ENCODE results near the gene IKZF2.

Gene IKZF2

GRCh38 chr2:213152065-213152794 lies 818 bp upstream of the IKZF2 start:
- DNase-seq = no peak

GRCh38 chr2:213150315-213151097 lies 906 bp downstream of the IKZF2 start:
- DNase-seq = no peak

GRCh38 chr2:213149949-213150314 lies 1.5 kb downstream of the IKZF2 start:
- DNase-seq = no peak

- DNase-seq = no peak
These were observed 2.0 kb downstream of the IKZF2 start for GRCh38 chr2:213149294-213149875.

GRCh38 chr2:213148572-213149261 lies 2.7 kb downstream of the IKZF2 start:
- no peak for DNase-seq

- no peak for DNase-seq
These were observed 3.9 kb downstream of the IKZF2 start for GRCh38 chr2:213147538-213147937.

GRCh38 chr2:213145715-213146242 lies 5.6 kb downstream of the IKZF2 start:
- no peak for DNase-seq

- DNase-seq = no peak
These were observed 14.3 kb downstream of the IKZF2 start for GRCh38 chr2:213137064-213137463.

GRCh38 chr2:213129311-213129710 lies 22.1 kb downstream of the IKZF2 start:
- no peak for DNase-seq

GRCh38 chr2:213125646-213126347 lies 25.6 kb downstream of the IKZF2 start:
- no peak for DNase-seq

GRCh38 chr2:213122725-213123124 lies 28.7 kb downstream of the IKZF2 start:
- no peak for DNase-seq

- no peak for DNase-seq
These were observed 29.7 kb downstream of the IKZF2 start for GRCh38 chr2:213121690-213122089.

GRCh38 chr2:213119061-213119809 lies 32.2 kb downstream of the IKZF2 start:
- DNase-seq = no peak

- DNase-seq = no peak
These were observed 43.1 kb downstream of the IKZF2 start for GRCh38 chr2:213108308-213108707.

- DNase-seq = no peak
These were observed 43.7 kb downstream of the IKZF2 start for GRCh38 chr2:213107728-213108127.

GRCh38 chr2:213105212-213105611 lies 46.2 kb downstream of the IKZF2 start:
- DNase-seq = no peak

- no peak for DNase-seq
These were observed 46.6 kb downstream of the IKZF2 start for GRCh38 chr2:213104903-213105202.

- DNase-seq = no peak
These were observed 47.1 kb downstream of the IKZF2 start for GRCh38 chr2:213104092-213104902.

- no peak for DNase-seq
These were observed 49.5 kb downstream of the IKZF2 start for GRCh38 chr2:213101692-213102460.

- no peak for DNase-seq
These were observed 50.3 kb downstream of the IKZF2 start for GRCh38 chr2:213101109-213101508.

Measured in DMS 273 treated with DMSO at 0.1 percent for 48 hours (cell line).